Measurements from ENCODE around the gene SCG5.

The SCG5 gene

DNA sequence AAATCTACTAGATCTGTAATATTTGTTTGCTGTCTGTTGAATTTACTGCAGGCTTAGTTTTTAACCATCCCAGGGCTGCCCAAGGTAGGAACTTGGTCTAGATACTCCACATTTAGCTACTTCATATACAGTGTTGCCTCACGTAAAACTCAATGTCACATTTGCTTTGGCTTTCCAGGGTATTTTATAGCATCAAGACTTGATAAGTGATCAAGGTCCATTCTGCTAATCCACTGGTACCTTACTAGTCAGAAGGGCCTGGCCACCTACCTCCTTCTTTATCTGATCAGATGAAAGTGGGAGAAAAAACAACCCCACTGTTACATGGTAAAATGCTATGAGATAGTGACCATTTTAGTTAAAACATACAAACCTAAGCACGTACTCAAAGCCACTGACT lies 50.8 kb downstream of the SCG5 start:
- no peak for DNase-seq

DNA sequence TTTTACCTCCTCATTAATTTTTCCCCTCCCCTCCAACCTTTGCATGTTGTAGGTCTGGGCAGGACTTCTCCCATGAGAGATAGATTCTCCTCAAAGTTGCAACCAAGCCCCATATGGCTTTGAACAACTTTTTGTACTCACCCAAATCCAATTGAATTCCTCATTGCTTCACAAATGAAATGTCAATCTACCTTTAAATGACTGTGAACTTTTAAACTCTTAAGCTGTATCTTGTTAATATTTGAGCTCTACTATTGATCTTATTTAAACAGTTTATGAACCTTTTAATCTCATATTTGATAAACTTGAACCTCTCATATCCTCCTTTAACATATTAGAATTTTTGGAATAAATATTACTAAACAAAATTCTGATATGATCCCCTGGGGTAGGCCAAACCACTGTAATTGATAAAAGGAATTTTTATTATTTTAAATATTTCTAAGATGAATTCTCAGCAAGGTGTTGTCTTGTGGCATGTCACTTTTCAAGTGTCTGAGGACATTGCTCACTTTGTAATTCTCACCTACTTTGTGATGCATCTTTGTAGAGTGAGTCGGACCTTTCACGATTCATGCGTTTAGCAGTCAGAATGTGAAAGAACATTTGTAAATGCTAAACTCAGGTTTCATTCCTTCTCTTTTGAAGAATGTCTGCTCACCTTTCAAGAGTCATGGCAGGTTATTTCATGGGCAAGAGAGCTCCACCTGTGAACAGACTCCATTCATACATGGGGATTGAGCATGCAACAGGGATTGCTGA lies 52.9 kb downstream of the SCG5 start:
- no peak for DNase-seq

- DNase-seq = no peak
These were observed 57.4 kb downstream of the SCG5 start for GRCh38 chr15:32698773-32699390.

DNA sequence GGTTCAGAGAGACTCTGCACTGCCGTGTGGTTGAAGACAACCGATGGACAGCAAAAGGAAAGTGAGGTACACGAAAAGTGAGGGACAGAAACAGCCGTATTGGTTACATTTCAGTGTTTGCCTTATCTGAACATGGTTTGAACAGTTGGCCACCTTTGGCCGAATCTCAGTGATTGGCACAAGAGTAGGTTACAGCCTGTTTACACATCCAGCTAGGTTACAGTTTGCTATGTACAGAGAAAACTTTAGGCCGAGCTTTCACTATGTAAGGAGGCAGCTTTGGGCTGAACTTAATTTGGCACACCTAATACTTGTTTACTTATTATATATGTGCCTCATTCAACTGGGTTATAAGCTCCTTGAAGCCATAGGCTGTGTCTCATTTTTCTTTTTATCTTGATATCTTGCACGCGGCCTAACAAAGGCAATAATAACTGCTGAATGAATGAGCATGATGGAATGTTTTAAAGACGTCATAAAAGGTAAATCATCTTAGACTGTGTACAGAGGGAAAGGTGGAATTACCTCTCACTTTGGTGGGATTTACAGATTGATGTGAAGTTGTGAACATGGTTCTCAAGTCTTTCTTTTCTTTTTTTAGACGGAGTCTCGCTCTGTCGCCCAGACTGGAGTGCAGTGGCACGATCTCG lies 59.1 kb downstream of the SCG5 start:
- no peak for DNase-seq

GRCh38 chr15:32701863-32702262 lies 60.4 kb downstream of the SCG5 start:
- DNase-seq = no peak

- DNase-seq = no peak
These were observed 63.0 kb downstream of the SCG5 start for GRCh38 chr15:32704395-32704981.

DNA sequence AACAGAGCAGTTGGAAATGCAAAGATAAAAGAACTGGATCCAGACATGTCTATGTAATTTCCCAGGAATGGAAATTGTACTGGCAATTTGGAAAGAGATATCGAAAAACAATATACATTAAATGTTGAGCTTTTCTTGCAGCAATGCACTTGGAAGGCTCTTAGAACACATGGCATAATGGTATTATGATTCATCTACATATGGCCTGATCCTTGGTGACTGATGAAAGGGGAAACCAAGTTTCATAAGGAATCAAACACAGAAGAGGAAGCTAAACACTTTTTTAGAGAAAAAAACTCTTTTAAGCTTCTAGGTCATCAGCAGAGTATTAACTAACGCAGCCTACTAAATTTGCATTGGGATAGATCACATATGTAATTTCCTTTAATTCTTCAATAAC lies 63.9 kb downstream of the SCG5 start:
- no peak for DNase-seq

GRCh38 chr15:32706704-32707103 lies 65.2 kb downstream of the SCG5 start:
- DNase-seq = no peak

GRCh38 chr15:32707436-32707835 lies 65.9 kb downstream of the SCG5 start:
- DNase-seq = no peak

DNA sequence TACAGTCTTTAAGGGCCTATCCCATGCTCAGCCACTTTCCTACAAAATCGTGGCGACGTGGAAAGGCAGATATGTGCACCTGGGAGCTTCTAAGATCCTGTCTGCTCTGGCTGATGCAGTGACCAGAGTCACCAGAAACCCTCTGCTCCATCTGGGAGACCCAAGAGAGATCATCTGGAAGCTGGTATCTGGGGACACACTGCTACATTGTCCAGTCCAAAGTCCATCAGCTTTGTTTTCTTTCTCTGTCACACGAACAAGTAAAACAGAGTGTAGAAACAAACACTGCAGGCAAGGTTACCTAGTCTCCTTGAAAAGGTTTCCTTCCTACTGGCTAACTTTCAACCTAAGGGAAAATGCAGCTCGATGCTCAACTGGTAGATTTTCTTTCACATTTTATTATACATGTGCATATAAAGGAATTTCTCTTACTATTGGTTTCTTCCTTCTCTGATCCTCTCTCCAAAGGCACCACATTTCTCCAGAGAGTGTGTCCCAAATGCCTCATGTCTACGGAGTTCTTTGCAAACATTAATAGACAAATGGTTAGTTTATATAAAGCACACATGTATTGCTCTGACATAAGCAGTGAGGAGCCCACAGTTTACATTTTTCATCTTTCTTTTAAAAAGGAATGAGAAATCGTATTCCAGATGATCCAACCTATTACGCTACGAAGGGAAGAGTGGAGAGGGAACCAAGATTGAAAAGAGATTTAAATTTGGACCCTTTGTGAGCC lies 68.0 kb downstream of the SCG5 start:
- no peak for DNase-seq

- DNase-seq = no peak
These were observed 73.8 kb downstream of the SCG5 start for GRCh38 chr15:32715276-32715675.

DNA sequence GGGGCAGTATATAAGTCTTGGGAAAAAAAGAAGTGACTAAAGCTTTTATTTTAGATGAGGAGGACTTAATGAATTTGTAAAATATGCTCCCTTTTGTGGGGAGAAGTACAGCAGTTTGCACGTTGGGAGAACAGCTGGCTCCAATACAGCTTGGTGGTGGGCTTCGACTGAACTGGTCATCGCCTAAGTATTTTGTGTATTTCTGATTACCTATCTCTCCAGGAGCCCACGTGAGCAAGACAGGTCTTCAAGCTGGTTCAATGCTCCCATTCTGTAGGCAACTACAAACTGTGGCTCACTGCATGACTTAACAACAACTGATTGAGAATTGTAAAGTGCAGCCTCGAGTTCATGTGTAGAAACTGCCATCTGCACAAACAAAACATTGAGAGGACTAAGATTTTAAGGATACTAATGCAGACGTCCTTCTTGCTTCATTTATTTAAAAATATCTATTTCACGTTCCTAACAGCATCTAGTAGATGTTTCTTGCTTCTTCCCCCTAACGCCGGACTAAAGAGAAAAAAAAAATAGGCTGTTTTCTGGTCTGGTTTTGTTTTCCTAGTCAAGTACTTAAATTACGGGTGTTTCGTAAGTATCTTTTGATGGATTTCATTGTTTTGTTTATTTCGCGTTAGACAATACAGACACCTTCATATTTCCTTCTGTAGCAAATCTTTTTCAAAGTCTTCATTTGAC lies 74.9 kb downstream of the SCG5 start:
- no peak for DNase-seq

DNA sequence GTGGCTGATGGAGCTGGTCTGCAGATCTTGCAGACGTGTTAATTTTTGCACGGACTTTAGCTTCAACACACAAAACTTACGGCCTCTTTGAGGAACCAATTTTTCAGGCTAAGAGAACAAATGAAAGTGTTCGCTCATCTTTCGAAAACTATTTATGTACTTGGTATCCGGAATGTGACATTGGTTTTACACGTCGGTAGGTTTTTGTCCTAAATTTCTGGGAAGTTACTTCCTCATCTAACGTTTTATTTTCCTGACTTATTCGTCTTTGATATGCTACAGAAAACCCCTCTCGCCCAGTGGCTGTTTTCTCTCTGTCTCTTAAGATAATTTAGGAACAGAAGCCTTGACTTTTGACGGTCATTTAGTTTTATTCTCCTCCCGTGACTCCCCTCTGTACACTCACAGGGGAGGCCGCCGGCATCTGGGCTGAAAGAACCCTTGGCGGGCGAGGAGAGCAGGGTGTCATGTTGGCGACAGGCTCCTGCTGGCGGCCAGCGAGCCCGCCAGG lies 75.5 kb downstream of the SCG5 start:
- no peak for DNase-seq

DNA sequence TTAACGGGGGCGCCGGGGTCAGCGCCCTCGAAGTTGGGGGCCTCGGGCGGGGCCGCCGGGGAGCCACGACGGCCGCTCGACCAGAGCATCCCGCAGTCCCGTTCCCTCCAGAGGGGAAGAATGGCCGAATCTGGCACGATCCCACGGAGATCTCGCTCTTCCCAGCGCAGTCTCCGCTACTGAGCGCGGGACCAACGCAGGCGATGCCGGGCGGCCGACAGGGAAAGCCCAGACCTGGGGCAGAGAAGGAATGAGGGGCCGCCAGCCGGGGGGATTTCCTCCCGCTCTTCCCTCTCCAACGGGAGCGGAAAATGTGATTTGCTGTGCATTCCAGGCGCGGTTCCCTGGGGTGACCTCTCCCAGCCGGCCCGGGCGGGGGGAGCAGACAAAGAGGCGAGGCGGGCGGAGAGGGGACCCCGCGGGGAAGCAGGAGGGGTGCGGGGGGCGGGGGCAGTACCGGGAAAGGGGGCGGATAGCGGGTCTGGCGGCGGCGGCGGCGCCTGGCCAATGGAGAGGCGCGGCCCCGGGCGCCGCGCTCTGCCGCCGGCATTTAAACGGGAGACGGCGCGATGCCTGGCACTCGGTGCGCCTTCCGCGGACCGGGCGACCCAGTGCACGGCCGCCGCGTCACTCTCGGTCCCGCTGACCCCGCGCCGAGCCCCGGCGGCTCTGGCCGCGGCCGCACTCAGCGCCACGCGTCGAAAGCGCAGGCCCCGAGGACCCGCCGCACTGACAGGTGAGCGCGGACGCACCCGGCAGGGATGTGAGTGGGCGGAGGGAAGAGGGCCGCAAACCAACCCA lies 76.1 kb downstream of the SCG5 start, which contains the start of gene GREM1:
GREM1 (plus strand) TSS at position 579 of the 801 bp plus-strand sequence. CDS start 12,687 bp downstream, outside the sequence.
- DNase-seq = peak; percentile 3

GRCh38 chr15:32718227-32718820 lies 76.8 kb downstream of the SCG5 start:
- DNase-seq = peak; percentile 4

DNA sequence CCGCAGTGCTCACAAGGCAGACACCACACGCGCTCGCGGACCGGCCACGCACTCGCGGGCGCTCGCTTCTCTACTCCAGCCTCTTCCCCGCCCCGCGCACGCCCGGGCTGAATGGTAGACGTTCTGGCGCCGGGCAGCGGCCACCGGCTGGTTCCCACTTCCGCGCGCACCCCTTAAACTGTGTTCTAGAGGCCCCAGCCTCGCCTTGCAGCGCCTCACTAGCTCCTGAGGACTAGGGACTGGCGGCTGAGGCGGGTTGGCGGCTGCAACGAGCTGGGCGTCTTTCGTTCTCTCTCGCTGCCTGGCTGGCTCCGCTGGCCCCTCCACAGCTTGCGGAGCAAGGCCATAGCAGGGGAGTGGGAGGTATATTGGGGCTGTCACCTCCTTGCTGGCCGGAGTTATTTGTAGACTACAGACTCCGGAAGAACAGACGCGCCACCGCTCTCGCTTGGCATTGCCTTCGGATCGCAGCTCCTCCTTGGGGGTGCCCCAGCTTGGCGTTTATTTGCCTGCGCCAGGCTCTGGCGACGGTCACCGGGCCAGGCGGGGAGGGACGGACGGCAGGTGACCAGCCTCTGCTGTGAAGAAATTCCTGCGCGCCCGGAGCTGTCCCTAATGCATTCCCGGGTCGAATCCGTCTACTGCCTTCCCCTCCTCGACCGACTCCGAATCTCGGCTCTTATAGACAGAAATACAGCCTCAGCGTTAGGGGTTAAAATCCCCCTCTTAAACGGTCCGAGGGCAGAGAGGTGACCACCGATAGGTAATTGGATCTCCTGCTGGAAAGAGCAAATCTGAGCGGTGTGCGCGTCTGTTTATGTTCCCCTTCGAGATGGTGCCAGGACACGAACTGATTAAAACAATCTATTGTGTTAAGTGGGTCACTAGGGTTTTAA lies 77.6 kb downstream of the SCG5 start:
- DNase-seq = peak; percentile 12

DNA sequence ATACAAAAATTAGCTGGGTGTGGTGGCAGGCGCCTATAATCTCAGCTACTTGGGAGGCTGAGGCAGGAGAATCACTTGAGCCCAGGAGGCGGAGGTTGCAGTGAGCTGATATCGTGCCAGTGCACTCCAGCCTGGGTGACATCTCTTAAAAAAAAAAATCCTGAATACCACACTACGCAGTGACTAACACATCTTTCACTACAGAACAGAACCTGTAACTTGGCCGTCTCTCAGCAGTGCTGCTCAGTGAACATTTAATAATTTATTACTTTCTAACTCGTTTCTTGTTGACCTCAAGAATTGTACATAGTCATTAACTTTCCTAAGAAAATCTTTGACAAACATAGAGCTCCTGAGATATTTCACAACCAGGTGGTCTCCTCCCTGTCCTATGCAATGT lies 80.1 kb downstream of the SCG5 start:
- DNase-seq = no peak

GRCh38 chr15:32722136-32722535 lies 80.6 kb downstream of the SCG5 start:
- DNase-seq = no peak

GRCh38 chr15:32723171-32723948 lies 81.8 kb downstream of the SCG5 start:
- DNase-seq = peak; percentile 14

Data from stimulated activated CD4-positive, alpha-beta T cell treated with anti-CD3 and anti-CD28 coated beads, Interleukin-15, amount 100 ng/mL, for 24 hours (primary cell).